Measurements from ENCODE around the gene SLC27A5. TPM values are rescaled to one million over a fixed set of nuclear protein-coding genes. Genes with fewer than 3 reads are reported as not detected.

SLC27A5 gene
- total and polyA plus RNA-seq, 2 experiments from 2014 or later, result 16.2 to 35.5 TPM

GRCh38 chr19:58518256-58519086 lies 6.7 kb upstream of the SLC27A5 start:
- peak overlapping the region; percentile 88; the same call in 1 of the 2 replicates for H2AFZ ChIP-seq
- H3K9me3 Mint-ChIP-seq, result no peaks in the 10 kb centered on the region; the same call in 2 of the 3 replicates
- no peaks in the 10 kb centered on the region for H4K20me1 ChIP-seq (replicated peaks; ENCODE audit: insufficient read depth)
- peak overlapping the region; percentile 85 for H3K4me2 ChIP-seq
- peaks cover 11% of the 10 kb centered on the region; the same call in 1 of the 2 replicates for H3K79me2 ChIP-seq (replicated peaks; ENCODE audit: insufficient read depth)
- no peak for DNase-seq (ENCODE audit: low spot score)
- peaks cover 49% of the 10 kb centered on the region for H3K4me1 Mint-ChIP-seq
- H3K36me3 Mint-ChIP-seq (ENCODE audit: low read depth), result peaks cover 20% of the 10 kb centered on the region
- ATAC-seq, result no peak
- peaks cover 39% of the 10 kb centered on the region for H3K27me3 Mint-ChIP-seq (ENCODE audit: insufficient read depth, low read depth, poor library complexity)
- H3K36me3 ChIP-seq (ENCODE audit: insufficient read depth), result no peaks in the 10 kb centered on the region
- peak overlapping the region; percentile 97 for H3K27ac ChIP-seq (ENCODE audit: low read depth)
- peaks cover 36% of the 10 kb centered on the region for H3K4me1 ChIP-seq (ENCODE audit: insufficient read depth)
- TF ChIP-seq POLR2AphosphoS5 (IDR thresholded peaks at IDR 0.05; ENCODE audit: low read depth) (no peak), JUNB (IDR thresholded peaks at IDR 0.05; ENCODE audit: unreplicated experiment) (no peak), ZNF114 (CRISPR knock-in tag; IDR thresholded peaks at IDR 0.05) (no peak), NANOG (IDR thresholded peaks at IDR 0.05; ENCODE audit: borderline replicate concordance) (no peak), ETS1 (IDR thresholded peaks at IDR 0.05) (no peak), REST (IDR thresholded peaks at IDR 0.05; ENCODE audit: unreplicated experiment) (no peak), STAT1 (IDR thresholded peaks at IDR 0.05; ENCODE audit: unreplicated experiment) (no peak), EZH2phosphoT487 (IDR thresholded peaks at IDR 0.05; ENCODE audit: unreplicated experiment) (no peak), CREB1 (CRISPR knock-in tag; IDR thresholded peaks at IDR 0.05; ENCODE audit: low read depth) (no peak), EZH2 (IDR thresholded peaks at IDR 0.05; ENCODE audit: low read depth, unreplicated experiment) (no peak), ZNF331 (CRISPR knock-in tag; IDR thresholded peaks at IDR 0.05; ENCODE audit: low read depth) (no peak)
- TF ChIP-seq, protein P1, sequence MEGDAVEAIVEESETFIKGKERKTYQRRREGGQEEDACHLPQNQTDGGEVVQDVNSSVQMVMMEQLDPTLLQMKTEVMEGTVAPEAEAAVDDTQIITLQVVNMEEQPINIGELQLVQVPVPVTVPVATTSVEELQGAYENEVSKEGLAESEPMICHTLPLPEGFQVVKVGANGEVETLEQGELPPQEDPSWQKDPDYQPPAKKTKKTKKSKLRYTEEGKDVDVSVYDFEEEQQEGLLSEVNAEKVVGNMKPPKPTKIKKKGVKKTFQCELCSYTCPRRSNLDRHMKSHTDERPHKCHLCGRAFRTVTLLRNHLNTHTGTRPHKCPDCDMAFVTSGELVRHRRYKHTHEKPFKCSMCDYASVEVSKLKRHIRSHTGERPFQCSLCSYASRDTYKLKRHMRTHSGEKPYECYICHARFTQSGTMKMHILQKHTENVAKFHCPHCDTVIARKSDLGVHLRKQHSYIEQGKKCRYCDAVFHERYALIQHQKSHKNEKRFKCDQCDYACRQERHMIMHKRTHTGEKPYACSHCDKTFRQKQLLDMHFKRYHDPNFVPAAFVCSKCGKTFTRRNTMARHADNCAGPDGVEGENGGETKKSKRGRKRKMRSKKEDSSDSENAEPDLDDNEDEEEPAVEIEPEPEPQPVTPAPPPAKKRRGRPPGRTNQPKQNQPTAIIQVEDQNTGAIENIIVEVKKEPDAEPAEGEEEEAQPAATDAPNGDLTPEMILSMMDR (conservative IDR thresholded peaks at IDR 0.05; ENCODE audit: low read depth in 2 of 2), result no peak
- TF ChIP-seq, protein P2, sequence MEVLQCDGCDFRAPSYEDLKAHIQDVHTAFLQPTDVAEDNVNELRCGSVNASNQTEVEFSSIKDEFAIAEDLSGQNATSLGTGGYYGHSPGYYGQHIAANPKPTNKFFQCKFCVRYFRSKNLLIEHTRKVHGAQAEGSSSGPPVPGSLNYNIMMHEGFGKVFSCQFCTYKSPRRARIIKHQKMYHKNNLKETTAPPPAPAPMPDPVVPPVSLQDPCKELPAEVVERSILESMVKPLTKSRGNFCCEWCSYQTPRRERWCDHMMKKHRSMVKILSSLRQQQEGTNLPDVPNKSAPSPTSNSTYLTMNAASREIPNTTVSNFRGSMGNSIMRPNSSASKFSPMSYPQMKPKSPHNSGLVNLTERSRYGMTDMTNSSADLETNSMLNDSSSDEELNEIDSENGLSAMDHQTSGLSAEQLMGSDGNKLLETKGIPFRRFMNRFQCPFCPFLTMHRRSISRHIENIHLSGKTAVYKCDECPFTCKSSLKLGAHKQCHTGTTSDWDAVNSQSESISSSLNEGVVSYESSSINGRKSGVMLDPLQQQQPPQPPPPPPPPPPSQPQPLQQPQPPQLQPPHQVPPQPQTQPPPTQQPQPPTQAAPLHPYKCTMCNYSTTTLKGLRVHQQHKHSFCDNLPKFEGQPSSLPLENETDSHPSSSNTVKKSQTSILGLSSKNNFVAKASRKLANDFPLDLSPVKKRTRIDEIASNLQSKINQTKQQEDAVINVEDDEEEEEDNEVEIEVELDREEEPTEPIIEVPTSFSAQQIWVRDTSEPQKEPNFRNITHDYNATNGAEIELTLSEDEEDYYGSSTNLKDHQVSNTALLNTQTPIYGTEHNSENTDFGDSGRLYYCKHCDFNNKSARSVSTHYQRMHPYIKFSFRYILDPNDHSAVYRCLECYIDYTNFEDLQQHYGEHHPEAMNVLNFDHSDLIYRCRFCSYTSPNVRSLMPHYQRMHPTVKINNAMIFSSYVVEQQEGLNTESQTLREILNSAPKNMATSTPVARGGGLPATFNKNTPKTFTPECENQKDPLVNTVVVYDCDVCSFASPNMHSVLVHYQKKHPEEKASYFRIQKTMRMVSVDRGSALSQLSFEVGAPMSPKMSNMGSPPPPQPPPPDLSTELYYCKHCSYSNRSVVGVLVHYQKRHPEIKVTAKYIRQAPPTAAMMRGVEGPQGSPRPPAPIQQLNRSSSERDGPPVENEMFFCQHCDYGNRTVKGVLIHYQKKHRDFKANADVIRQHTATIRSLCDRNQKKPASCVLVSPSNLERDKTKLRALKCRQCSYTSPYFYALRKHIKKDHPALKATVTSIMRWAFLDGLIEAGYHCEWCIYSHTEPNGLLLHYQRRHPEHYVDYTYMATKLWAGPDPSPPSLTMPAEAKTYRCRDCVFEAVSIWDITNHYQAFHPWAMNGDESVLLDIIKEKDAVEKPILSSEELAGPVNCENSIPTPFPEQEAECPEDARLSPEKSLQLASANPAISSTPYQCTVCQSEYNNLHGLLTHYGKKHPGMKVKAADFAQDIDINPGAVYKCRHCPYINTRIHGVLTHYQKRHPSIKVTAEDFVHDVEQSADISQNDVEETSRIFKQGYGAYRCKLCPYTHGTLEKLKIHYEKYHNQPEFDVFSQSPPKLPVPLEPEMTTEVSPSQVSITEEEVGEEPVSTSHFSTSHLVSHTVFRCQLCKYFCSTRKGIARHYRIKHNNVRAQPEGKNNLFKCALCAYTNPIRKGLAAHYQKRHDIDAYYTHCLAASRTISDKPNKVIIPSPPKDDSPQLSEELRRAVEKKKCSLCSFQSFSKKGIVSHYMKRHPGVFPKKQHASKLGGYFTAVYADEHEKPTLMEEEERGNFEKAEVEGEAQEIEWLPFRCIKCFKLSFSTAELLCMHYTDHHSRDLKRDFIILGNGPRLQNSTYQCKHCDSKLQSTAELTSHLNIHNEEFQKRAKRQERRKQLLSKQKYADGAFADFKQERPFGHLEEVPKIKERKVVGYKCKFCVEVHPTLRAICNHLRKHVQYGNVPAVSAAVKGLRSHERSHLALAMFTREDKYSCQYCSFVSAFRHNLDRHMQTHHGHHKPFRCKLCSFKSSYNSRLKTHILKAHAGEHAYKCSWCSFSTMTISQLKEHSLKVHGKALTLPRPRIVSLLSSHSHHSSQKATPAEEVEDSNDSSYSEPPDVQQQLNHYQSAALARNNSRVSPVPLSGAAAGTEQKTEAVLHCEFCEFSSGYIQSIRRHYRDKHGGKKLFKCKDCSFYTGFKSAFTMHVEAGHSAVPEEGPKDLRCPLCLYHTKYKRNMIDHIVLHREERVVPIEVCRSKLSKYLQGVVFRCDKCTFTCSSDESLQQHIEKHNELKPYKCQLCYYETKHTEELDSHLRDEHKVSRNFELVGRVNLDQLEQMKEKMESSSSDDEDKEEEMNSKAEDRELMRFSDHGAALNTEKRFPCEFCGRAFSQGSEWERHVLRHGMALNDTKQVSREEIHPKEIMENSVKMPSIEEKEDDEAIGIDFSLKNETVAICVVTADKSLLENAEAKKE (CRISPR knock-in tag; IDR thresholded peaks at IDR 0.05), result no peak
- peak overlapping the region; percentile 94 for H3K4me3 ChIP-seq
- H3K27me3 ChIP-seq (ENCODE audit: insufficient read depth), result no peaks in the 10 kb centered on the region
- peaks cover 31% of the 10 kb centered on the region for H3F3A ChIP-seq (replicated peaks; ENCODE audit: low read depth)
- H3K27ac Mint-ChIP-seq, result peak overlapping the region; percentile 98
- H3K4me3 Mint-ChIP-seq, result peak overlapping the region; percentile 86
- H3K9me2 ChIP-seq (ENCODE audit: insufficient read depth), result no peaks in the 10 kb centered on the region

All from GM23338 (cell line).